Thyroid gland (tissue), 4 donors: Measurements from ENCODE around the gene CEMIP2.

ENCODE experiments used
- CTCF ChIP-seq, 6 experiments: fragments of 200-600 bp in 3 of 6; fragments of 450-650 bp in 3 of 6; sonication (generic) in 3 of 6; IDR thresholded peaks; one replicate each; pipeline ENCODE4 v1.5.1; 2016 to 2019; ENCODE audit warnings: antibody characterized with exemption in 6 of 6, mild to moderate bottlenecking in 2 of 6, inconsistent platforms in 1 of 6, moderate library complexity in 1 of 6
- POLR2A ChIP-seq, 2 donors: fragments of 450-650 bp; IDR thresholded peaks; one replicate each; pipeline ENCODE4 v1.6.1; 2017; ENCODE audit warnings: antibody characterized with exemption in 2 of 2, mild to moderate bottlenecking in 2 of 2, moderate library complexity in 1 of 2

GRCh38 chr9:71783120-71783523 is 14.8 kb upstream of the CEMIP2 start:
- no peak for TF ChIP-seq POLR2A (IDR thresholded peaks at IDR 0.05)
- TF ChIP-seq CTCF (IDR thresholded peaks at IDR 0.05), result no peak
